ENCODE data around the gene OSR1. TPM values are rescaled to one million over a fixed set of nuclear protein-coding genes. Genes with fewer than 3 reads are reported as not detected.

The OSR1 gene
- total RNA-seq, 2 experiments from 2014 or later = not detected

DNA sequence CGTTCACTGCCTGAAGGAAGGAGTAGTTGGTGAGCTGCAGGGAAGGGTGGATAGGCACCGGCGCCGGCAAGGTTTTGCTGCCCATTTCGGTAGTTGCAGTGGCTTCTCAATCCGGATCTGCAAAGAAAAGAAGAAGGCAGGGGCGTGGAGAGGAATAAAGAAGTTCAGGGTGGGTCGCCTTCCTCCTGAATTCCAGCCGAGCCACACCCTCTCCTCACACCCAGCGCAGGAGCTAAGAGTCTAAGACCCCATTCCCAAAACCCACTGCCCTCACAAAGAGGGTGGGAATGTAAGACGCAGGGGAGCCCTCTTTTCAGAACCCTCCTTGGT is 4.7 kb downstream of the OSR1 start:
- TF ChIP-seq EZH2phosphoT487 (IDR thresholded peaks at IDR 0.05; ENCODE audit: borderline replicate concordance, low read depth, low read length) = no peak
- TF ChIP-seq, protein P1, sequence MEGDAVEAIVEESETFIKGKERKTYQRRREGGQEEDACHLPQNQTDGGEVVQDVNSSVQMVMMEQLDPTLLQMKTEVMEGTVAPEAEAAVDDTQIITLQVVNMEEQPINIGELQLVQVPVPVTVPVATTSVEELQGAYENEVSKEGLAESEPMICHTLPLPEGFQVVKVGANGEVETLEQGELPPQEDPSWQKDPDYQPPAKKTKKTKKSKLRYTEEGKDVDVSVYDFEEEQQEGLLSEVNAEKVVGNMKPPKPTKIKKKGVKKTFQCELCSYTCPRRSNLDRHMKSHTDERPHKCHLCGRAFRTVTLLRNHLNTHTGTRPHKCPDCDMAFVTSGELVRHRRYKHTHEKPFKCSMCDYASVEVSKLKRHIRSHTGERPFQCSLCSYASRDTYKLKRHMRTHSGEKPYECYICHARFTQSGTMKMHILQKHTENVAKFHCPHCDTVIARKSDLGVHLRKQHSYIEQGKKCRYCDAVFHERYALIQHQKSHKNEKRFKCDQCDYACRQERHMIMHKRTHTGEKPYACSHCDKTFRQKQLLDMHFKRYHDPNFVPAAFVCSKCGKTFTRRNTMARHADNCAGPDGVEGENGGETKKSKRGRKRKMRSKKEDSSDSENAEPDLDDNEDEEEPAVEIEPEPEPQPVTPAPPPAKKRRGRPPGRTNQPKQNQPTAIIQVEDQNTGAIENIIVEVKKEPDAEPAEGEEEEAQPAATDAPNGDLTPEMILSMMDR (conservative IDR thresholded peaks at IDR 0.05; ENCODE audit: low read length) = no peak
- Histone ChIP-seq H4K20me1 (ENCODE audit: insufficient read depth, low read length) (no peaks in the 10 kb centered on the region), H3K4me2 (ENCODE audit: low read length) (no peak overlapping the region), H3K36me3 (ENCODE audit: insufficient read depth, low read length) (no peaks in the 10 kb centered on the region), H3K27ac (ENCODE audit: low read depth, low read length, poor library complexity, severe bottlenecking) (no peak overlapping the region), H3K79me2 (ENCODE audit: insufficient read depth, low read depth, low read length) (no peaks in the 10 kb centered on the region), H3K4me1 (ENCODE audit: insufficient read depth, low read length, poor library complexity, severe bottlenecking) (no peaks in the 10 kb centered on the region), H3K9me2 (ENCODE audit: insufficient read depth, low read length) (no peaks in the 10 kb centered on the region), H3K4me3 (ENCODE audit: low read depth, low read length, poor library complexity, severe bottlenecking) (no peak overlapping the region), H3K9me3 (ENCODE audit: low read length) (no peaks in the 10 kb centered on the region), H2AFZ (ENCODE audit: low read length) (no peak overlapping the region)
- POLR2A ChIA-PET = interaction anchor here (0.7 kb wide), 1 partner anchor 49 kb away, joined by 3 read pairs; no protein-coding TSS in a partner anchor
- intact Hi-C loops (cut with micrococcal nuclease; ENCODE audit: unreplicated experiment) = no loop called here
- no peak for DNase-seq (ENCODE audit: low spot score)
- CTCF ChIA-PET (ENCODE audit: unreplicated experiment) = no interaction called here
- no TSS peak for BruUV-seq (replicated peaks)

DNA sequence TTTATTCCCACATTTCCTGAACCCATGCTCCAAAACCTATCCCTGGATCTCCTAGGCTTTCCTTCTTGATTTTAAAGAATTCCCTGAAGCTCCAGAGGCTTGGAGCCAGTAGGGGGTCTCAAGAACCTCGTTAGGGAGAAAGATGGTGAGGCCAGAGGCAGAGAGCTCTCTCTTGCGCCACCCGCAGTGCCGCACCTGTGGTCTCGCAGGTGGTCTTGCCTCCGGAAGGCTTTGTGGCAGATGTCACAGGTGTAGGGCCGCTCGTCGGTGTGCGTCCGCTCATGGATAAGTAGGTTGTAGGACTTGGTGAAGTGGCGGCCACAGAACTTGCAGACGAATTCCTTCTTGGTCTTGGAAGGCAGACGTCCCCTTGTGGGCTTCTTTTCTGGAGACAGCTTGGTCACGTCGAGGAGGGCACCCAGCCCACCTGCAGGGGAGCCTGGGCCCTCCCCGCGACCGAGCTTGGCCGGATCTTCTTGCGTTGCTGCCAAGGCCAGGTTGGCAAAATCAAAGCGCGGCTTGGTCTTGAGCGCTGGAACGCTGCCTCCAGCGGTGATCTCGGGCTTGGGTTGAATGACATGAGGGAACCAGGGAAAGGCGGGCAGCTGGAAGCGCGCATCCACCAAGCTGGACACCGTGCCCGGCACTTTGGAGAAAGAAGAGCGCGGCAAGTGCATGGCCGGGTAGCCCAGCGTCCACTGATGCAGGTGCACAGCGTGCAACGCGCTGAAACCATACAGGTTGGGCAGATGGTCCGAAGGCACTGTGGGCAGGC is 5.3 kb downstream of the OSR1 start:
- no peak for TF ChIP-seq EZH2phosphoT487 (IDR thresholded peaks at IDR 0.05; ENCODE audit: borderline replicate concordance, low read depth, low read length)
- TF ChIP-seq, protein P1 (conservative IDR thresholded peaks at IDR 0.05; ENCODE audit: low read length) = no peak
- intact Hi-C loops (cut with micrococcal nuclease; ENCODE audit: unreplicated experiment) = no loop called here
- Histone ChIP-seq H3K9me3 (ENCODE audit: low read length) (no peaks in the 10 kb centered on the region), H4K20me1 (ENCODE audit: insufficient read depth, low read length) (no peaks in the 10 kb centered on the region), H3K4me1 (ENCODE audit: insufficient read depth, low read length, poor library complexity, severe bottlenecking) (no peaks in the 10 kb centered on the region), H3K4me2 (ENCODE audit: low read length) (no peak overlapping the region), H3K27ac (ENCODE audit: low read depth, low read length, poor library complexity, severe bottlenecking) (no peak overlapping the region), H3K79me2 (ENCODE audit: insufficient read depth, low read depth, low read length) (no peaks in the 10 kb centered on the region), H3K36me3 (ENCODE audit: insufficient read depth, low read length) (no peaks in the 10 kb centered on the region), H3K9me2 (ENCODE audit: insufficient read depth, low read length) (no peaks in the 10 kb centered on the region), H3K4me3 (ENCODE audit: low read depth, low read length, poor library complexity, severe bottlenecking) (no peak overlapping the region), H2AFZ (ENCODE audit: low read length) (no peak overlapping the region)
- ChIA-PET POLR2A (interaction anchor here (0.6 kb wide), 1 partner anchor 147 kb away, joined by 3 read pairs; no protein-coding TSS in a partner anchor), CTCF (ENCODE audit: unreplicated experiment) (interaction anchor here (0.6 kb wide), 1 partner anchor 39 kb away, joined by 3 read pairs; no protein-coding TSS in a partner anchor)
- no peak for DNase-seq (ENCODE audit: low spot score)
- BruUV-seq (replicated peaks) = no TSS peak
